Measurements from ENCODE around the gene SLC12A1.

The SLC12A1 gene

GRCh38 chr15:48279608-48280007 lies 73.5 kb downstream of the SLC12A1 start:
- Histone ChIP-seq H3K4me1 (ENCODE audit: insufficient read depth, low read length, severe bottlenecking) (no peaks in the 10 kb centered on the region), H3K9ac (ENCODE audit: low read length) (no peak overlapping the region), H3K4me2 (ENCODE audit: low read length) (no peak overlapping the region), H3K4me3 (ENCODE audit: low read depth, low read length, poor library complexity, severe bottlenecking) (no peak overlapping the region), H4K20me1 (ENCODE audit: insufficient read depth, low read length) (no peaks in the 10 kb centered on the region), H2AFZ (ENCODE audit: low read length) (no peak overlapping the region), H3K27ac (ENCODE audit: low read depth, low read length, poor library complexity, severe bottlenecking) (no peak overlapping the region), H3F3A (ENCODE audit: insufficient read depth, low read length) (no peaks in the 10 kb centered on the region), H3K9me2 (ENCODE audit: low read depth, low read length) (no peaks in the 10 kb centered on the region), H3K9me3 (ENCODE audit: low read length) (no peaks in the 10 kb centered on the region), H3K79me2 (ENCODE audit: insufficient read depth, low read length) (no peaks in the 10 kb centered on the region), H3K36me3 (ENCODE audit: insufficient read depth, low read length) (no peaks in the 10 kb centered on the region), H3K27me3 (ENCODE audit: insufficient read depth, low read length) (no peaks in the 10 kb centered on the region)
- TF ChIP-seq CTCF (IDR thresholded peaks at IDR 0.05; ENCODE audit: low read length), result no peak
- no peak for TF ChIP-seq EZH2 (IDR thresholded peaks at IDR 0.05; ENCODE audit: borderline replicate concordance, low read length)

GRCh38 chr15:48281674-48282073 lies 75.6 kb downstream of the SLC12A1 start:
- Histone ChIP-seq H3K9ac (ENCODE audit: low read length) (no peak overlapping the region), H3K27me3 (ENCODE audit: insufficient read depth, low read length) (no peaks in the 10 kb centered on the region), H3F3A (ENCODE audit: insufficient read depth, low read length) (no peaks in the 10 kb centered on the region), H3K79me2 (ENCODE audit: insufficient read depth, low read length) (no peaks in the 10 kb centered on the region), H3K36me3 (ENCODE audit: insufficient read depth, low read length) (no peaks in the 10 kb centered on the region), H3K27ac (ENCODE audit: low read depth, low read length, poor library complexity, severe bottlenecking) (no peak overlapping the region), H3K4me1 (ENCODE audit: insufficient read depth, low read length, severe bottlenecking) (no peaks in the 10 kb centered on the region), H3K9me2 (ENCODE audit: low read depth, low read length) (no peaks in the 10 kb centered on the region), H2AFZ (ENCODE audit: low read length) (no peak overlapping the region), H3K4me2 (ENCODE audit: low read length) (no peak overlapping the region), H3K4me3 (ENCODE audit: low read depth, low read length, poor library complexity, severe bottlenecking) (no peak overlapping the region), H3K9me3 (ENCODE audit: low read length) (no peaks in the 10 kb centered on the region), H4K20me1 (ENCODE audit: insufficient read depth, low read length) (no peaks in the 10 kb centered on the region)
- no peak for TF ChIP-seq EZH2 (IDR thresholded peaks at IDR 0.05; ENCODE audit: borderline replicate concordance, low read length)
- no peak for TF ChIP-seq CTCF (IDR thresholded peaks at IDR 0.05; ENCODE audit: low read length)

GRCh38 chr15:48282216-48282615 lies 76.1 kb downstream of the SLC12A1 start:
- no peaks in the 10 kb centered on the region for H3K27me3 ChIP-seq (ENCODE audit: insufficient read depth, low read length)
- TF ChIP-seq EZH2 (IDR thresholded peaks at IDR 0.05; ENCODE audit: borderline replicate concordance, low read length) (no peak), CTCF (IDR thresholded peaks at IDR 0.05; ENCODE audit: low read length) (no peak)
- H3K79me2 ChIP-seq (ENCODE audit: insufficient read depth, low read length), result no peaks in the 10 kb centered on the region
- no peak overlapping the region for H3K4me2 ChIP-seq (ENCODE audit: low read length)
- H3K9me3 ChIP-seq (ENCODE audit: low read length), result no peaks in the 10 kb centered on the region
- no peak overlapping the region for H3K9ac ChIP-seq (ENCODE audit: low read length)
- H3K4me1 ChIP-seq (ENCODE audit: insufficient read depth, low read length, severe bottlenecking), result no peaks in the 10 kb centered on the region
- no peaks in the 10 kb centered on the region for H3K36me3 ChIP-seq (ENCODE audit: insufficient read depth, low read length)
- H3F3A ChIP-seq (ENCODE audit: insufficient read depth, low read length), result no peaks in the 10 kb centered on the region
- H4K20me1 ChIP-seq (ENCODE audit: insufficient read depth, low read length), result no peaks in the 10 kb centered on the region
- no peaks in the 10 kb centered on the region for H3K9me2 ChIP-seq (ENCODE audit: low read depth, low read length)
- no peak overlapping the region for H3K4me3 ChIP-seq (ENCODE audit: low read depth, low read length, poor library complexity, severe bottlenecking)
- H3K27ac ChIP-seq (ENCODE audit: low read depth, low read length, poor library complexity, severe bottlenecking), result no peak overlapping the region
- no peak overlapping the region for H2AFZ ChIP-seq (ENCODE audit: low read length)
